ENCODE results near the gene PIGW.

The PIGW gene

DNA sequence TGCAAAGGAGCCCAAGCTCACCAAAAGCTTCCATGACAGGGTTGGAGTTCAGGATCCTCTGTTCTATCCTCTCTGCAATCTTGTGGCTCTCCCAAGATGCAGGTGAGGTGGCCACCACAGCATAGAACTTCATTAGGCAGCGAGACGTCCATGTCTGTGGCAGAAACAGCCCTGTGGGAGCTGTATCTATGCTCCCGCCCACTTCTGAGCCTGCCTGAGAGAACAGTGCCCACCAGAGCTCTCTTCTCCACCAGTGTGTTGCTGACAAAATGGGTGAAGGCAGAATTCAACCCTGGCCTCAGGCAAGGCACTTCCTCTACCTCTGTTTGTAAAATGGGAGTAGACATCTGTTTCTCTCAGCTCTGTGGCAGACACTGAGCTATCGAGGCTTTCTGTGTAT, 18.9 kb upstream of the PIGW start:
- no peak for TF ChIP-seq CTCF (IDR thresholded peaks at IDR 0.05; ENCODE audit: extremely low read depth, insufficient read depth, missing control alignments)
- in situ Hi-C loops (cut with MboI; ENCODE audit: low pct_unique_long_range_greater_than_20kb, low sequenced_read_pairs, unreplicated experiment): no loop called here
- DNase-seq (ENCODE audit: low spot score): no peak

DNA sequence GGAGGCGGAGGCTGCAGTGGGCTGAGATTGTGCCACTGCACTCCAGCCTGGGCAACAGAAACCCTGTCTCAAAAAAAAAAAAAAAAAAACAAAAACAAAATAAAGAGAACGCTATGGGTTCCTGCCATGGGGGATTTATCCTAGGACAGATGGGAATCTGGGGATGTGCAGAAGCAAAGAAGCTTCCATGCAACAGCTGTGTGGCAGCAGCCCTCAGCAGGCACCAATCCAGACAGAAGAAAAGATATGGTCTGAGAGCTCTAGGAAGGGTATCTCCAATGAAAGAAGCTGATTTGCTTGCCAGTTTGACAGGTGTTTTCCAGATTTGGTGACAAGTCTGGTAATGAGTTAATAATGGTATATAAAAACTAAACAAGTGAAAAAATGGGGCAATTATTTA, 11.7 kb upstream of the PIGW start:
- DNase-seq (ENCODE audit: low spot score): no peak
- in situ Hi-C loops (cut with MboI; ENCODE audit: low pct_unique_long_range_greater_than_20kb, low sequenced_read_pairs, unreplicated experiment): no loop called here
- no peak for TF ChIP-seq CTCF (IDR thresholded peaks at IDR 0.05; ENCODE audit: extremely low read depth, insufficient read depth, missing control alignments)

DNA sequence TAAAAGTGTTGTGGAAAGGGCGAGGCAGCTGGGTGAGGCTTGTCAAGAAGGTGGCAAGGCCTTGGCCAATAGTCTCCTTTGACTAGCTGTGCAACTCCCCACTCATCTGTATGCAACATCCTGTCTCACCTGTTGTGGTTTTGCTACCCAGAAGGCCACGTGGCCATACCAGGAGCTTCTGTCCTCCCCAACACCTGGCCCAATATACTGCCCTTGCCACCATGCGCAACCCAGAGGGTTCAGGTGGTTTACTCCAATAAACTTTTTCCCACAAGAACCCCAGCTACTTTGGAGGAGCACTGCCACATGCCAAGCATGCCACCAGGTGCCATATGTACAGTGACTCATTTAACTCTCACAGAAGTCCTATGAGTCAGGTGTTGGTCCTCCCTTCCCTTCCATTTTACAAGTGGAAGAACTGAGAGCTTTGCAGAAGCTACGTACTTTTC, 10.3 kb upstream of the PIGW start:
- in situ Hi-C loops (cut with MboI; ENCODE audit: low pct_unique_long_range_greater_than_20kb, low sequenced_read_pairs, unreplicated experiment): no loop called here
- no peak for DNase-seq (ENCODE audit: low spot score)
- no peak for TF ChIP-seq CTCF (IDR thresholded peaks at IDR 0.05; ENCODE audit: extremely low read depth, insufficient read depth, missing control alignments)

DNA sequence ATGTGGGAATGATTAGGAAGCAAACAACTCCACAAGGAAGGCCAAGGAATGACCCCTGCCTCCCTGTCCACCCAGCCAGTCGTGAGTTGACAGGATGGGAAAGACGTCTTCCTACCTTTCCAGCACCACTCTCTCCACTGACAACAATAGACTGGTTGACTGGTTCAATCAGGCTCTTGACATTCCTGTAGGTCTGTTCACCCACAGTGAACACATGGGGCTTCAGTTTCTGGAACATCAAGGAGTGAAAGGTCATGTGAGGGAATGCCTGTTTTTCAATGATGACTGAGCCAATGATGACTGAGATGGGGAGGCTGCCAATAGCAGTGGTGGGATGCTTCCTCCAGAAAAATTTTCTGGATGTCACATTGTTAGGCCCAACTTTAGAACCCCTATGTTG, 9.7 kb upstream of the PIGW start:
- DNase-seq (ENCODE audit: low spot score): no peak
- no peak for TF ChIP-seq CTCF (IDR thresholded peaks at IDR 0.05; ENCODE audit: extremely low read depth, insufficient read depth, missing control alignments)
- in situ Hi-C loops (cut with MboI; ENCODE audit: low pct_unique_long_range_greater_than_20kb, low sequenced_read_pairs, unreplicated experiment): no loop called here

DNA sequence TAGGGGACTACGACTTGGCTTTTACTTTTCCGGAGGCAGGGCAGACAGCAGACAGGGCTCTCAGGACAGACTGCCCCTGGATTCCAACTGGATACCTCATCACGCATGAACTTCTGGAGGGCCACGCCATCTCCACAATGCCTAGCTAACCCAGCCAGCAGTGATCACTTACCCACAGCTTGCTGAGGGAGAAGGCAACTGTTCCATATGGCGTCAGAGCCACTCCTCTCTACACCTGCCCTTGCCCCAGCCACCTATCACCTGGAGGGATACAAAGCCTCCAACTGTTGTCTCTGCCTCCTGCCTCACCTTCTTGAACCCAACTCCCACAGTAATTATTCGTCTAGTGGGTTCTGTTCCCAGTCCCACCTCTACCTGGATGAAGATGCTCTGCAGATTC, 8.9 kb upstream of the PIGW start:
- DNase-seq (ENCODE audit: low spot score): no peak
- TF ChIP-seq CTCF (IDR thresholded peaks at IDR 0.05; ENCODE audit: extremely low read depth, insufficient read depth, missing control alignments): no peak
- in situ Hi-C loops (cut with MboI; ENCODE audit: low pct_unique_long_range_greater_than_20kb, low sequenced_read_pairs, unreplicated experiment): no loop called here

- TF ChIP-seq CTCF (IDR thresholded peaks at IDR 0.05; ENCODE audit: extremely low read depth, insufficient read depth, missing control alignments): no peak
- no peak for DNase-seq (ENCODE audit: low spot score)
- in situ Hi-C loops (cut with MboI; ENCODE audit: low pct_unique_long_range_greater_than_20kb, low sequenced_read_pairs, unreplicated experiment): no loop called here
Measured at GRCh38 chr17:36527621-36528250, 7.1 kb upstream of the PIGW start.
